Omental fat pad (tissue), 4 donors: ENCODE measurements around the gene SOSTDC1. TPM values are rescaled to one million over a fixed set of nuclear protein-coding genes. Genes with fewer than 3 reads are reported as not detected.

Experiments
- ATAC-seq: fragments of 150-250 bp; one replicate; pipeline ENCODE4 v1.9.1; 2016; ENCODE audit warnings: mild to moderate bottlenecking, moderate library complexity; ENCODE audit not compliant: low FRiP score
- DNase-seq: peaks from one replicate; pipeline ENCODE4 v3.0.0-alpha.2; 2019; ENCODE audit warnings: low spot score
- CTCF ChIP-seq, 3 donors: fragments of 450-650 bp; IDR thresholded peaks; one replicate each; pipeline ENCODE4 v1.5.1; 2016 to 2017; ENCODE audit warnings: antibody characterized with exemption in 3 of 3, mild to moderate bottlenecking in 3 of 3, moderate library complexity in 2 of 3
- small RNA-seq: library from RNA; depleted of rRNA; stranded (forward); fragments of <200 nt; gene quantifications from one replicate; pipeline ENCODE3, GENCODE V24; 2016
- total RNA-seq, 4 donors: library from RNA; depleted of rRNA; stranded (reverse); fragments of >200 nt; gene quantifications; one replicate each; pipeline ENCODE4 v1.1.0, GENCODE V29; 2016

SOSTDC1 gene
- total RNA-seq, 4 donors from 2014 or later = 1.2 TPM; not detected in 3

GRCh38 chr7:16412274-16413254, 53.0 kb downstream of the SOSTDC1 start:
- ATAC-seq (no peak), DNase-seq (no peak)
- TF ChIP-seq CTCF (IDR thresholded peaks at IDR 0.05) = no peak

Small RNAs within 50 kb of the gene (small RNA-seq; reads per million reads assigned to genes)
- not detected for gene AC005014.3

Other genes with a start within 250 kb of the SOSTDC1 start
- gene CRPPA, start 44.2 kb downstream of the SOSTDC1 start, total RNA-seq = 1 to 10 TPM; 1.3 to 2.7 (median 2.0) TPM
- gene LRRC72, start 61.1 kb upstream of the SOSTDC1 start, total RNA-seq = not detected
- 10 to 100 TPM in 3 of 4 donors, 1 to 10 TPM in 1; 7.4 to 15.9 (median 11.4) TPM for gene ANKMY2, start 180.0 kb upstream of the SOSTDC1 start, total RNA-seq
- gene BZW2, start 180.4 kb upstream of the SOSTDC1 start, total RNA-seq = 10 to 100 TPM; 44.9 to 92.7 (median 55.4) TPM